Type B pancreatic cell (in vitro differentiated cells): ENCODE measurements around the gene MAPK8IP3. TPM values are rescaled to one million over a fixed set of nuclear protein-coding genes. Genes with fewer than 3 reads are reported as not detected.

ENCODE experiments used
- DNase-seq: peaks from one replicate; pipeline ENCODE4 v3.0.0; 2021; ENCODE audit warnings: mixed read lengths; ENCODE audit not compliant: unreplicated experiment; ENCODE audit errors: extremely low spot score
- H3K27ac Mint-ChIP-seq: 2 replicates; pipeline ENCODE4 v1.8.0; 2021; ENCODE audit warnings: mild to moderate bottlenecking, mixed read lengths
- H3K27me3 Mint-ChIP-seq: 2 replicates; pipeline ENCODE4 v1.8.0; 2021; ENCODE audit warnings: mixed read lengths
- H3K36me3 Mint-ChIP-seq: 2 replicates; pipeline ENCODE4 v1.8.0; 2021; ENCODE audit warnings: mixed read lengths
- H3K4me1 Mint-ChIP-seq: one replicate; pipeline ENCODE4 v1.8.0; 2021; ENCODE audit warnings: mixed read lengths; ENCODE audit not compliant: unreplicated experiment
- H3K4me3 Mint-ChIP-seq: 2 replicates; pipeline ENCODE4 v1.8.0; 2021; ENCODE audit warnings: mild to moderate bottlenecking, mixed read lengths
- H3K9me3 Mint-ChIP-seq: 2 replicates; pipeline ENCODE4 v1.8.0; 2021; ENCODE audit warnings: mixed read lengths
- CTCF ChIP-seq: fragments of 200-600 bp; sonication (generic); conservative IDR thresholded peaks from 2 replicates; pipeline ENCODE4 v1.5.0; 2021; ENCODE audit warnings: antibody characterized with exemption, mild to moderate bottlenecking
- total RNA-seq: library from RNA; stranded (reverse); gene quantifications from 2 replicates; pipeline ENCODE4 v1.2.1, GENCODE V29; 2021; ENCODE audit warnings: low replicate concordance

Gene MAPK8IP3
- total RNA-seq, 1 donor from 2014 or later, result 97.5 TPM

DNA sequence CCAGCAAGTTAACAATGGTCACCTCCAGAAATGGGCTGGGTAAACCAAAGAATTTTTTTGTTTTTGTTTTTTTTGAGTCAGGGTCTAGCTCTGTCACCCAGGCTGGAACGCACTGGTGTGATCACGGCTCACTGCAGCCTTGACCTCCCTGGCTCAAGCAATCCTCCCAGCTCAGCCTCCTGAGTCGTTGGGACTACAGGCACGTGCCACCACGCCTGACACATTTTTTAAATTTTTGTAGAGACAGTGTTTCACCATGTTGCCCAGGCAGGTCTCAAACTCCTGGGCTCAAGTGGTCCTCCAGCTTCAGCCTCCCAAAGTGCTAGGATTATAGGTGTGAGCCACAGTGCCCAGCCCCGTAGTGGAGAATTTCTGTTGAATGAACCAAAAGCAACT is 74.7 kb downstream of the MAPK8IP3 start:
- Mint-ChIP-seq H3K4me3 (peak overlapping the region; percentile 94), H3K36me3 (peaks cover 3% of the 10 kb centered on the region), H3K9me3 (no peaks in the 10 kb centered on the region), H3K27me3 (no peaks in the 10 kb centered on the region), H3K4me1 (peaks cover 14% of the 10 kb centered on the region), H3K27ac (peak overlapping the region; percentile 95)
- no peak for TF ChIP-seq CTCF
- no peak for DNase-seq

DNA sequence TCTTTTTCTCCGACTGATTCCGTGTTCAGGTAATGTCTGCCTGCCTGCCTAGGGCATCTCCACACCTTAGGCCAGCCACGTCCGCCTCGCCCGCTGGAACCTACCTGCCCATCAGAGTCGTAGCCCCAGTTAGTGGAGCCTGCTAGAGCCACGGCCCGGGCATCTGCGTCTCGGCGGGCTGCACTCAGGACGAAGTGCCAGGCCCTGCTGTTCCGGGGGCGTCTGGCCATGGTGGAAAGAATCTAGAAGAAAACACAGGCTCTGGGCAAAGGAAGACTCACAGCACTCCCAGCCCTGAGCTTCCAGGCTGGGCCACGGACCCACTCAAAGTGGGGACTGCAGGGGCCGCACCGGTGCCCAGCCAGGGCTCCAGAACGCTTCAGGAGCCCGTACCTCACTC is 75.3 kb downstream of the MAPK8IP3 start:
- Mint-ChIP-seq H3K4me3 (peak overlapping the region; percentile 94), H3K27me3 (no peaks in the 10 kb centered on the region), H3K9me3 (no peaks in the 10 kb centered on the region), H3K27ac (peak overlapping the region; percentile 95), H3K36me3 (peaks cover 3% of the 10 kb centered on the region), H3K4me1 (peaks cover 14% of the 10 kb centered on the region)
- TF ChIP-seq CTCF, result no peak
- no peak for DNase-seq

DNA sequence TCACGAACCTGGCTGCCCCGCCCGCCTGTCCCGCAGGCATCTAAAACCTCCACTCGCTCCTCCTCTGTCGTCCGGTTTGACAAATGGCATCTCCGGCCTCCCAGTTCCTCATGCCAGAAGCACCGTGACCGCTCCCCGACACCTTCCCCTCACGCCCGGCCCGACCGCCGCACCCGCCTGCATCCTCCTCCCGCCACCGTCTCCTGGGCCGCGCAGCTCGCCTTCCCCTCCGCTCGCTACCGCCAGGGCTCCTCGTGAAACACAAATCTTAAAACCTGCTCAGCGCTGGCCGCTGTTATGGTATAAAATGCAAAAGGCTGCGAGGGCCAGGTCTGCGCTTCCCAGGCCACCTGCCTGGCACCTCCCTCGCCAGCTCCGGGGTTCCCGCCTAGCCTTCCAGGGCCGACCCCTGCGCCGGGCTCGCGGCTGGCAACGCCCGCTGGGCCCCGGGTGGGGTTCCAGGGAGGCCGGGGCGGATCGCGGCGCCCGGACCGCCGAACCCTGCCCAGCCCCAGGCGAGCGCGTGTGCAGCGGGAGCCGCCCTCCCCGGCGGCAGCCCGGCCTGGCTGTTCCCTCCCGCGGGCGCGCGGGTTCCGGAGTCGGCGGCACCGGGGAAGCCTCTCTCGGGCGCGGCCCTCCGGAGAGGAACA is 75.9 kb downstream of the MAPK8IP3 start:
- peak; percentile 56 for TF ChIP-seq CTCF
- peak overlapping the region; percentile 97 for H3K4me3 Mint-ChIP-seq
- H3K4me1 Mint-ChIP-seq, result peaks cover 14% of the 10 kb centered on the region
- H3K27ac Mint-ChIP-seq, result peak overlapping the region; percentile 95
- H3K9me3 Mint-ChIP-seq, result no peaks in the 10 kb centered on the region
- no peak for DNase-seq
- H3K27me3 Mint-ChIP-seq, result no peaks in the 10 kb centered on the region
- H3K36me3 Mint-ChIP-seq, result peaks cover 3% of the 10 kb centered on the region

- Mint-ChIP-seq H3K36me3 (peaks cover 3% of the 10 kb centered on the region), H3K27me3 (no peaks in the 10 kb centered on the region), H3K4me3 (peak within 1 kb of the TSS; percentile 97), H3K4me1 (peaks cover 14% of the 10 kb centered on the region), H3K27ac (peak within 1 kb of the TSS; percentile 95), H3K9me3 (no peaks in the 10 kb centered on the region)
- TF ChIP-seq CTCF, result no peak
- peak; percentile 100 for DNase-seq
Measured at GRCh38 chr16:1782408-1783264, 76.6 kb downstream of the MAPK8IP3 start, which contains the start of the genes NUBP2 and SPSB3. Gene NUBP2 (plus strand): TSS chr16:1782960. CDS start chr16:1783021, 61 bp downstream. Gene SPSB3 (minus strand): TSS chr16:1782571. CDS start chr16:1781483, 1,088 bp downstream.

- H3K9me3 Mint-ChIP-seq, result no peaks in the 10 kb centered on the region
- H3K4me1 Mint-ChIP-seq, result peaks cover 14% of the 10 kb centered on the region
- DNase-seq, result no peak
- H3K4me3 Mint-ChIP-seq, result peak overlapping the region; percentile 81
- peaks cover 3% of the 10 kb centered on the region for H3K36me3 Mint-ChIP-seq
- no peaks in the 10 kb centered on the region for H3K27me3 Mint-ChIP-seq
- TF ChIP-seq CTCF, result no peak
- no peak overlapping the region for H3K27ac Mint-ChIP-seq
Measured at GRCh38 chr16:1784977-1785845, 79.2 kb downstream of the MAPK8IP3 start.
